GM12874 (cell line): ENCODE results near the gene ANGPTL2.

Source experiments
- CTCF ChIP-seq: IDR thresholded peaks from 2 replicates; pipeline ENCODE4 v1.5.1; 2011; ENCODE audit warnings: low read depth, mild to moderate bottlenecking, control low read depth, low read length, moderate library complexity; ENCODE audit not compliant: insufficient read depth

Gene ANGPTL2

GRCh38 chr9:127159949-127160610, 37.6 kb upstream of the ANGPTL2 start:
- no peak for TF ChIP-seq CTCF

DNA sequence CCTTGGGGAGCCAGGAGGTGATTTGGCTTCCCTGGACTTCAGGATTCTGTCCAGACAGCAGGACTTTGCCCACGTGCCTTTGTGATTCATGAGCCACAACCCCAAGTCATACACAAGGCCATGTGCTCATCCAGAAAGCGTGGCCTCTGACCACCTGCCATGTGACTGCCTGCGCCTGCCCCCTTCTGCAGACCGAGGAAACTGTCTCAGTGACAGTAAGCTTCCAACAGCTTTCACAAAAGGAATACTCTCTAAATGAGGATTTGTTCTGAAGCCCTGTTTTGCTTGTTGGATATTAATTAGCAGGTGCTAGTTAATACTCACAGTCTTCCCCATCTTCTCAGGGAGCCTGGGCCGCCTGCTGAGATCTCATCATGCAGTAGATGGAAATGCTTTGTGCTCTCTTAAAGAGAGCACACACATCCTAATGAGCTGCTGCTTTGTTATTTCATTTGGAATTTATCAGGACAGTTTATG, 36.9 kb upstream of the ANGPTL2 start:
- no peak for TF ChIP-seq CTCF

GRCh38 chr9:127158786-127159324, 36.4 kb upstream of the ANGPTL2 start:
- TF ChIP-seq CTCF: no peak

DNA sequence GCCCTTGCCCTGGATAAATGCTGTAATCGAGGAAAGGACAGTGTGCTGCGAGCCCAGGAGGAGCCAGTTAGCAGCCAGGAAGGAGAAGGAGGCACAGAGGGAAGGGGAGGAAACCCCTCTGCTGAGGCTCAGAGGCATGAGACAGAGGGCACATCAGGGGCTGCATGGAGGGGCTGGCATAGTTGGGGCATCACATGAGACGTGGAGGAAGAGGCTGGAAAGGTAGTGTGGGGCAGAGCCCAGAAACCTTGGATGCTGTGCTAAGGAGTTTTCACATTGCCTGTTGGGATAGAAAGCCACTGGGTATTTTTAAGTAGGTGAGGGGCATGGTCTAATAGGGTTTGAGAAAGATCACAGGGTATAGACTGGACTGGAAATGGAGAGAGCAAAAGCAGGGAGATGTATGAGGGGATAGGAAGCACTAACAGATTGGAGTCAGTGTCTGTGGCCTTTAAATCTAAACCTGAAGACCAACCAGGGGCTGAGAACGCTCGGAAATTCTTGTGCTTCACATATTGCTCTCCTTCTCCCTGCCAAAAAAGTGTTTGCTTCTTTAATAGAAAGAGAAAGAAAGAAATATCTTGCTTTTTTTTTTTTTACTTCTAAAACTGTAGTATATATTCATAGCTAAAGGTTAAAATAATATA, 33.0 kb upstream of the ANGPTL2 start:
- no peak for TF ChIP-seq CTCF

- TF ChIP-seq CTCF: no peak
These were observed 32.2 kb upstream of the ANGPTL2 start for GRCh38 chr9:127154390-127155191.

DNA sequence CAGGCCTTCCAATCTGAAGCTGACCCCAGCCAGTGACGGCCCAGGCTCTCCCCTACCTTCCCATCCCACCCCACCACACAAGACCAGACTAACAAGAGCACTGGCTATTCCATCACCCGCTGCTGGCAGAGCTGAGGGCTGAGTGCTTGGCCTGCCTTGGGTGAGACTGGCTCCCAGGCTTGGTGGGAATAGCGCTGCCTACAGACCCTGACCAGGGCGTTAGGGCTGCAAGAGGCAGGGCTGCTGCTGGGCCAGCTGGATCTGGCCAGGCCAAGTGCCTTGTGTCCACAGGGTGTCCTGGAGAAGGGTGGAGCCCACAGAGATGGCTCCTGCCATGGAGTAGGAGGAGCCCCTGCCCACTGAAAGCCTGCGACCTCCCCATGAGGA, 31.6 kb upstream of the ANGPTL2 start:
- TF ChIP-seq CTCF: no peak

DNA sequence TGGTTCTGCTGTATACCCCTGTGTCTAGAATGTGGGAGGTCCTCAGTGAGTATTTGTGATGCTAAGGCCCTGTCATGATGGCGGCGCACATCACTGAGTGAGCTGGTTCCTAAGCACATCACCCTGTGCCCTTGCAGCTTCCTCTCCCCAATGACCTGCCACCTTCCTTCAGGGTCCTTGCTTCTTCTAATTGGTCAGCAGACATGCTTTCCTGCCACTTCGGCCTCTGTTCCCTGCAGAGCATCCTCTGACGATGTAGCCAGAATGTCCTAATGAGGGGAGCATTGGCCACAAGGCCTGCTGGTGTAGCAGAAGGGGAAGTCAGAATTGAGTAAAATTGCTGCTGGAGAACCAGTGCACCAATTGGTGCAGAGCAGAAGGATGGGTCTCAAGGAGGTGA, 31.1 kb upstream of the ANGPTL2 start:
- no peak for TF ChIP-seq CTCF
